GF-D8 (cell line): ENCODE data around the gene NEDD1.

Experiments
- DNase-seq: peaks from one replicate; lab custom pipeline; 2025; lab: John Stamatoyannopoulos, UW

Gene NEDD1, protein sequence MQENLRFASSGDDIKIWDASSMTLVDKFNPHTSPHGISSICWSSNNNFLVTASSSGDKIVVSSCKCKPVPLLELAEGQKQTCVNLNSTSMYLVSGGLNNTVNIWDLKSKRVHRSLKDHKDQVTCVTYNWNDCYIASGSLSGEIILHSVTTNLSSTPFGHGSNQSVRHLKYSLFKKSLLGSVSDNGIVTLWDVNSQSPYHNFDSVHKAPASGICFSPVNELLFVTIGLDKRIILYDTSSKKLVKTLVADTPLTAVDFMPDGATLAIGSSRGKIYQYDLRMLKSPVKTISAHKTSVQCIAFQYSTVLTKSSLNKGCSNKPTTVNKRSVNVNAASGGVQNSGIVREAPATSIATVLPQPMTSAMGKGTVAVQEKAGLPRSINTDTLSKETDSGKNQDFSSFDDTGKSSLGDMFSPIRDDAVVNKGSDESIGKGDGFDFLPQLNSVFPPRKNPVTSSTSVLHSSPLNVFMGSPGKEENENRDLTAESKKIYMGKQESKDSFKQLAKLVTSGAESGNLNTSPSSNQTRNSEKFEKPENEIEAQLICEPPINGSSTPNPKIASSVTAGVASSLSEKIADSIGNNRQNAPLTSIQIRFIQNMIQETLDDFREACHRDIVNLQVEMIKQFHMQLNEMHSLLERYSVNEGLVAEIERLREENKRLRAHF

GRCh38 chr12:96906849-96907670 is at the start of gene NEDD1:
NEDD1 (plus strand) TSS chr12:96907257; CDS start chr12:96909760, 2,503 bp downstream.
- DNase-seq, result peak; percentile 42

GRCh38 chr12:96858162-96858561 is 48.9 kb upstream of the NEDD1 start:
- no peak for DNase-seq

GRCh38 chr12:96861656-96862055 is 45.4 kb upstream of the NEDD1 start:
- no peak for DNase-seq

- DNase-seq, result no peak
Observed at GRCh38 chr12:96862326-96862725, 44.7 kb upstream of the NEDD1 start.

DNA sequence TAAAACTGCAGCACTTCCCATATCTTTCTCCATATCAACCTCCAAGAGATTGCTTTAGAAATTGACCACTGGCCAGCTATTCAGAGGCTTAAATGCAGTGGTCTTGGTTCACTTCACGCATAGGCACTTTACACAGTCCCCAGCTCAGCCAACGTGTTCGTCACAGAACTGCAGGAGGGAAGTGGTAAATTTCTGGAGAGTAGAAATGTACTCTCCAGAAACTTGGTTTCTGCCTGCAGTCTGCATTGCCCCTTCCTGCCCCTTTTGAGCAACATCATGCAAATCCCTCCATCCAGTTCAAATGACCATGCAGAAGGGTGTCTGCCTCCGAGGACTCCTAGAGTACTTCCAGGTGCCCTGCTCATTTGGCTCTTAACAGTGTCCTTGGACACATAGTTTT is 42.7 kb upstream of the NEDD1 start:
- DNase-seq, result no peak

DNA sequence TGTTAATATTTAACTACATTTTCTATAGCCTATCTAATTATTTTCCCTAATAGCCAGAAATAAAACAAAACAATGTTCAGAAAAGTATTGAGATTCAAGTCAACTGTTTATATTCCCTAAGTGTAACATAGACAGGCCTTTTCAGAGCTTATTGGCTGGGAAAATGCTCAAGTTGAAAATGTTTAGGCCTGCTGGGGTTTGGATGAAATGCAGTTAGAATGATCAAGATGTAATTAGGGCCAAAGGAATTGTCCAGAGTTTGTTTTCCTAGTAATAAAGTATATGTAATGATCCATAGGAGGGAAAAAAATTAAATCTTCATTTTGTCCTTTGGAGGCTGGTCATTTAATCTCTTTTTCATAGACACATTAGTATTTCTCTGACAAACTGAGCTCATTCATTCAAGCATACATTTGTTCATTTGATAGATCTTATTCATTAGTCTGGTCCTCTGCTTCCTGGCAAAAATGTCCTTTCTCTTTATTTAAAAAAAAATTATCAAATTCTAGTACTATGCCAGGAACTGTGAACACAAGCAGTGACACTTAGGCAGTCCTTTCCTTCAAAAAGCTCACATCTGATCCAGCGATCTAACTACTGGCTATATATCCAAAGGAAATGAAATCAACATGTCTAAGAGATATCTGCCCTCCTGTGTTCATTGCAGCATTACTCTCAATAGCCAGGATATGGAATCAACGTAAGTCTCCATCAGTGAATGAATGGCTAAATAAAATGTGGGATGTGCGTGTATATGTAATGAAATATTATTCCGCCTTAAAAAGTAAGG is 40.1 kb upstream of the NEDD1 start:
- DNase-seq, result no peak

GRCh38 chr12:96870946-96871345 is 36.1 kb upstream of the NEDD1 start:
- DNase-seq, result no peak

- no peak for DNase-seq
Observed at GRCh38 chr12:96872961-96873360, 34.1 kb upstream of the NEDD1 start.

- DNase-seq, result no peak
Observed at GRCh38 chr12:96874211-96874610, 32.8 kb upstream of the NEDD1 start.

DNA sequence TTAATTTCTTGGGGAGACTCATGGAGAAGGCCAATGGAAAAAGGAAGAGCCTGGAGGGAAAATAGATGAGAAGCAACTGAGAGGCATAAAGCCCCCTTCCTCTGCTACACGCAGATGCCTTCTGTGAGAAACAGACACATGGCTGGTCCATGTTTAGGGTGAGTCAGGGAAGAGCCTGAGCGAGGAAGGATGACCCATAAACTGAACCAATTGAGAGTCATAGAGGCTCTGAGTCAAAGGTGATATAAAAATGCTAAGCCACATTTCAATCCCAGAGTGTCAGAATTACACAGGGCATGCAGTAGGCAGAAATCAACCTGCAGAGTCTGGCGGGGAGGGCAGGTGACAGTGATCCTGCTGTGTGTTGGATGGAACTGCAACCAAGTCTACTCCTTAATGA is 30.1 kb upstream of the NEDD1 start:
- no peak for DNase-seq

DNA sequence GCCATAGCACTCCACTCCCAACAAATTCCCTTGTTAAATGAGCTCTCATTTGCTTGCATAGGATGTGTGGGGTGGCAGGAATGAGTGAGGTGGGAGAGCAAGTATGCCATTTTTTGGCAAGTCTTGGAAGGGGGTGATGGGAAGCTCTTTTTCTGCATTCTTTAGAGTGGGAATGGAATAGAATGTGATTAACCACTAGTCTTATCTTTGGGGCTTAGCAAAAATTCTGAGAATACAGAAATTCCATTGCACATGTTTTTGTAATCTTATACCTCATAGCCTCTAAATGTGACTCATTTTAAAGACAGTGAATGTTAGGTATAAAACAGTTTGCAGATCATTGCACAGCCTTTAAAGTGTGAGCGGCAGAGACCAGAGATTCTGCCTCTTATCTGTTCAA is 28.4 kb upstream of the NEDD1 start:
- DNase-seq, result no peak

- no peak for DNase-seq
Observed at GRCh38 chr12:96879301-96879700, 27.8 kb upstream of the NEDD1 start.

- DNase-seq, result no peak
Observed at GRCh38 chr12:96880220-96880619, 26.8 kb upstream of the NEDD1 start.

GRCh38 chr12:96881608-96882007 is 25.4 kb upstream of the NEDD1 start:
- DNase-seq, result no peak

DNA sequence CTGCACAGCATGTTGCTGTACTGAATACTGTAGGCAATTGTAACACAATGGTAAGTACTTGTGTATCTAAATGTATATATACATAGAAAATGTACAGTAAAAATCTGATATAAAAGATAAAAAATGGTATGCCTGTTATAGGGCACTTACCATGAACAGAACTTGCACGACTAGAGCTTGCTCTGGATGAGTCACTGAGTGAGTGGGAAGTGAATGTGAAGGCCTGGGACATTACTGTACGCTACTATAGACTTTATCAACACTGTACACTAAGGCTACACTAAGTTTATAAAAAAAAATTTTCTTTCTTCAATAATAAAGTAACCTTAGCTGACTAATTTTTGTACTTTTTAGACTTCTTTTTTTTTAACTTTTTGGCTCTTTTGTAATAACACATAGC is 24.2 kb upstream of the NEDD1 start:
- no peak for DNase-seq

DNA sequence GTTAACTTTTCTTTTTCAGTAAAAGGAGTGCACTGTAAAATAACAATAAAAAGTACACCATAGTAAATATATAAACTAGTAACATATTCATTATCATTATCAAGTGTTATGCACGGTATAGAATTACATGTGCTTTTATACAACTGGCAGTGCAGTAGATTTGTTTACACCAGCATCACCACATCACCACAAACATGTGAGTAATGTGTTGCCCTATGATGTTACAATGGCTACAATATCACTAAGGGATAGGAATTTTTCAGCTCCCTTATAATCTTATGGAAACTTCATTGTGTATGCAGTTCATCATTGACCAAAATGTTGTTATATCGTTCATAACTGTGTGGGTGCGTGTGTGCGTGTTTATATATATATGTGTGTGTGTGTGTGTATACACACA is 23.5 kb upstream of the NEDD1 start:
- no peak for DNase-seq

DNA sequence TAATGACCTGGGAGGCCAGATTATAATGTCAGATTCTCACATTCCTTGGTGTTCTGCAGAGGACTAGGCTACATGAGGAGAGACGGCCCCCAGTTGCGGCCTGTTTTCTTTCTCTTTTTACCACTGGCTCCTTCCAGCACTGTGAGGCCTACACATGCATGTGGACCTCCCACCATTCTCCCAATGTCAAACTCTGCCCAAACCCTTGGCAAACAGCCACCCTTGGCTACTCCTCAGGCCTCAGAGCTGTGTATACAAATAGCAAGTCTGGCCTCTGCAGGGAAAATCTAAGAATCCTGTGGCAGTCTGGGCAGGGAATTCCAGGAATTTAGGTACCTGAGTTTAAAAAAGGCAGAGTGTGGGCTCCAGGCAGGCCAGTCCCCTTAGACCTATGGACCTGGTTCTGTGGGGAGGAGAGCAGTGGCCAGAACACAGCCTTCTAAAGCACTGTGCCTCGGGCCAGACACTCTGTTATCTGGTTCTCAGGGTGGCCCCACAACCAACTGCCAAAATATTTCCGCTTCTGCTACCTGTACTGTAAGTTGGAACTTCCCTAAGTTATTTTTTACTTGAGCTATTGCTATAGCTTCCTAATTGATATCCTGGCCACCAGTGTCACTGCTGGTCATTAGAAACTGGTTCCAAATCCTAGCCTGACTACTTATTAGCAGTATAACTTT is 19.9 kb upstream of the NEDD1 start:
- no peak for DNase-seq

DNA sequence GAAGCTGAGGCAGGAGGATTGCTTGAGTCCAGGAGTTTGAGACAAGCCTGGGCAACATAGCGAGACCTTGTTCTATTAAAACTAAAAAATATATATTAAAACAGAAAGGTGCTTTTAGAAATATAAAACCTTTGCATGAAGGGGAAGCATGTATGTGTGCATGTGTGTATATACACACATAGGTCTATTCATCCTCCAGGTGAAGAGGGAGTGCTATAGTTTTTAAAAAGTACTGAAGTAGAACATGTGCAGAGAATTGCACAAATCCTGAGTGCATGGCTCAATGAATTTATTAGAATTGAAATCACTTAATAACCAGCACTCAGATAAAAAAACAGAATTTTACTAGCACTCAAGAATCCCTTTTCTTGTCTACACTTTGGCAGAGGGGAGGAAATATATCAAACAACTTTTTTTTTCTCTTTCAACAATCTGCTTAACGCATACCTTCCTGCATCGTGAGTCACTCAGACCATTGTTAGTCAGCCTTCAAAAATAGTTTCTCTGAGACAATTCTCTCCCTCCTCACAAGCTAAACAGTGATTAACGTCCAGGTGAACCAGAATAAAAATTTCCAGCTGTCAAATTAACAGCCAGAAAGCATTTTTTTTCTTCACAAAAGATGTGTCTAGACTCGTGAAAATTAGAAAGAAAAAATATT is 17.7 kb upstream of the NEDD1 start:
- no peak for DNase-seq

DNA sequence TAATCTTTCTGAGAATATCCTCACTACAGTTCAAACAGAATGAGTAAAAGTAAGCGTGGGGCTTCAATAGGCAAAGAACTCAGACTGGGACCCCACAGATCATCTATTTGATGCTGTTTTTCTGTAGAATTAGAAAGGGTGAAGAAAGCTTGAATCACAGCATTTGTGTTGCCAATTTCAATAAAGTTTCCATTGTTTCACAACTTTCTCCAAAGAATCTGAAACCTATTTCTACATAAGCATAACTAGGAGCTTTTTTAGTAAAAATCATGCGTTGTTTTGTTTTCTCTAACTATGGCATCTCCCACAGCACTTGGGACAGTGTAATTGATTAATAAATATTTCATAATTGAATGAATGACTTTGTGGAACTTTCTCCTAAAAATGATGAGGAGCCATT is 16.7 kb upstream of the NEDD1 start:
- no peak for DNase-seq

DNA sequence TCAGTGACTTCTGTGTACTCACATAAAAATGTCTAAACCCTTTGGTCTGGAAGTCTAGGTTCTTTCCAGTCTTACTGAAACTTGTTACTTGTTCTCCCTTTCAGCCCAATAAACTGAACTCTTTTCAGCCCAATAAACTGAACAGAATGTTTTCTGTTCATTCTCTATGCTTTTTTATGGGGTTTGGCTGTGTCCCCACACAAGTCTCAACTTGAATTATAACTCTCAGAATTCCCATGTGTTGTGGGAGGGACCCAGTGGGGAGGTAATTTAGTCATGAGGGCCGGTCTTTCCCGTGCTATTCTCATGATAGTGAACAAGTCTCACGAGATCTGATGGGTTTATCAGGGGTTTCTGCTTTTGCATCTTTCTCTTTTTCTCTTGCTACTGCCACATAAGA is 15.0 kb upstream of the NEDD1 start:
- DNase-seq, result no peak

DNA sequence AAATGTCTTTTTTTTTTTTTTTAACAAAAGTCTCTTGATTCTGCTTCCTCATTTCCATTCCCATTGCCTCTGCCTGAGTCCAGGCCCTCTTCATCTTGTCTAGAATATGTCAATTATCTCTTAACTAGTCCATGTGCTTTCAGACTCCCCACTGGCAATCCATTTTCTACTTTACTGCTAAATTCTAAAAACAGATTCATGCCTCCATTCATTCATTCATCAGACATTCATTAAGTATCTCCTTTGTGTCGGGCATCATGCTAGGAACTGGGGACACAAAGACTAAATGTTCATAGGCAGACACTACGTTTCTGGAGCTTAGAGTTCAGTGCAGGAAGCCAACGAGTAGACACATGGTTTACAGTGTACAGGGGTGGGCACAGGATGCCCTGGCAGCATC is 9.6 kb upstream of the NEDD1 start:
- no peak for DNase-seq
